Measurements from ENCODE around the gene CAMKMT.

Gene CAMKMT

DNA sequence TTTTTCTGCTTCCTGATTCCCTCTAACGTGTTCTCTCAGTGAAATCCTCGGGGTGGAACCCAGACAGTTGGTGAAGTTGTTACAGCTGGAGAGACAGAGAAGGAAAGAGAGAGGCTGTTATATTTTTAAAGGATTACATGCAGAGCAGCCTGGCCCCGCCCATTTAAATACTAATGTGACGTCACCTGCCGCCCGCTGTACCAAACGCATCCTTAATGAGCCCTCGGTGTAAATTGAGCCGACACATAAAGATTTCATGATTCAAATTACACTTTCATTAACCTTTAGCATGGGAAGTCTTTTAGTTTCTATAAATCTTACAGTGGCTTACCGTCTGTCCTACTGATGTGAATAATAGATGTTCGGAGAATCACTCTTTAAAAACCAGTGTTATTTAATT, 415.8 kb downstream of the CAMKMT start:
- Histone ChIP-seq H3K9me2 (ENCODE audit: low read depth, low read length) (no peaks in the 10 kb centered on the region), H3K79me2 (ENCODE audit: insufficient read depth, low read length) (no peaks in the 10 kb centered on the region), H3K9me3 (ENCODE audit: low read length) (no peaks in the 10 kb centered on the region; the same call in 1 of the 2 replicates), H3K4me3 (ENCODE audit: low read depth, low read length, poor library complexity, severe bottlenecking) (peak overlapping the region; percentile 36), H3K36me3 (ENCODE audit: insufficient read depth, low read length) (no peaks in the 10 kb centered on the region; the same call in 1 of the 2 replicates), H4K20me1 (ENCODE audit: insufficient read depth, low read length) (no peaks in the 10 kb centered on the region), H3K4me2 (ENCODE audit: low read length) (peak overlapping the region; percentile 70), H3K4me1 (ENCODE audit: insufficient read depth, low read length, severe bottlenecking) (peaks cover 20% of the 10 kb centered on the region), H3K27me3 (ENCODE audit: insufficient read depth, low read length) (no peaks in the 10 kb centered on the region), H3K9ac (ENCODE audit: low read length) (no peak overlapping the region; the same call in 1 of the 2 replicates), H3F3A (ENCODE audit: insufficient read depth, low read length) (no peaks in the 10 kb centered on the region), H2AFZ (ENCODE audit: low read length) (no peak overlapping the region), H3K27ac (ENCODE audit: low read depth, low read length, poor library complexity, severe bottlenecking) (peak overlapping the region; percentile 48)
- TF ChIP-seq, protein P1, sequence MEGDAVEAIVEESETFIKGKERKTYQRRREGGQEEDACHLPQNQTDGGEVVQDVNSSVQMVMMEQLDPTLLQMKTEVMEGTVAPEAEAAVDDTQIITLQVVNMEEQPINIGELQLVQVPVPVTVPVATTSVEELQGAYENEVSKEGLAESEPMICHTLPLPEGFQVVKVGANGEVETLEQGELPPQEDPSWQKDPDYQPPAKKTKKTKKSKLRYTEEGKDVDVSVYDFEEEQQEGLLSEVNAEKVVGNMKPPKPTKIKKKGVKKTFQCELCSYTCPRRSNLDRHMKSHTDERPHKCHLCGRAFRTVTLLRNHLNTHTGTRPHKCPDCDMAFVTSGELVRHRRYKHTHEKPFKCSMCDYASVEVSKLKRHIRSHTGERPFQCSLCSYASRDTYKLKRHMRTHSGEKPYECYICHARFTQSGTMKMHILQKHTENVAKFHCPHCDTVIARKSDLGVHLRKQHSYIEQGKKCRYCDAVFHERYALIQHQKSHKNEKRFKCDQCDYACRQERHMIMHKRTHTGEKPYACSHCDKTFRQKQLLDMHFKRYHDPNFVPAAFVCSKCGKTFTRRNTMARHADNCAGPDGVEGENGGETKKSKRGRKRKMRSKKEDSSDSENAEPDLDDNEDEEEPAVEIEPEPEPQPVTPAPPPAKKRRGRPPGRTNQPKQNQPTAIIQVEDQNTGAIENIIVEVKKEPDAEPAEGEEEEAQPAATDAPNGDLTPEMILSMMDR (IDR thresholded peaks at IDR 0.05; ENCODE audit: low read length), result no peak
- no peak for TF ChIP-seq EZH2 (IDR thresholded peaks at IDR 0.05; ENCODE audit: borderline replicate concordance, low read length)

DNA sequence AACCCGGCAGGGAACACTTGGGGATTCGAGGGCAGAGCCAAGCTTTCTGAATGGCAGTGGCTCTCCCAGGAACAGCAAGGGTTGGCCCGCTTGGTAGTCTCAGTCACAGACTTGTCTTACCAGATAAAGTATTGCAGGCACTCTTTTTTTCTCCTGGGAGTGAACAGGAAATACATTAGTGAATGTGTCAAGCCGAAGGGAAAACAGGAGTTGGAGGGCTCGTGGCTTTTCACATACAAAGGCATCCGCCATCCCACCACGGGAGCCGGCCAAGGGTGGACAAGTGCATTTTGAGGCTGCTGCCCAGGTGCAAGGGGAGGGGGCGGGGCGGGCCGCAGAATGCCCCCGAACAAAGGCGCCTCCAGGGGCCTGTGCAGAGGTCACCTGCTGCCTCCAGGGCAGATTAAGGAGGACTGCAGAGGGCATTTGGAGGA, 416.5 kb downstream of the CAMKMT start:
- Histone ChIP-seq H3K36me3 (ENCODE audit: insufficient read depth, low read length) (no peaks in the 10 kb centered on the region; the same call in 1 of the 2 replicates), H3K27me3 (ENCODE audit: insufficient read depth, low read length) (no peaks in the 10 kb centered on the region), H4K20me1 (ENCODE audit: insufficient read depth, low read length) (no peaks in the 10 kb centered on the region), H3K9me3 (ENCODE audit: low read length) (no peaks in the 10 kb centered on the region; the same call in 1 of the 2 replicates), H3K4me2 (ENCODE audit: low read length) (peak overlapping the region; percentile 70), H3K79me2 (ENCODE audit: insufficient read depth, low read length) (no peaks in the 10 kb centered on the region), H3F3A (ENCODE audit: insufficient read depth, low read length) (no peaks in the 10 kb centered on the region), H2AFZ (ENCODE audit: low read length) (no peak overlapping the region; the same call in 1 of the 2 replicates), H3K9ac (ENCODE audit: low read length) (peak overlapping the region; percentile 38), H3K4me1 (ENCODE audit: insufficient read depth, low read length, severe bottlenecking) (peaks cover 20% of the 10 kb centered on the region), H3K4me3 (ENCODE audit: low read depth, low read length, poor library complexity, severe bottlenecking) (peak overlapping the region; percentile 36), H3K9me2 (ENCODE audit: low read depth, low read length) (no peaks in the 10 kb centered on the region), H3K27ac (ENCODE audit: low read depth, low read length, poor library complexity, severe bottlenecking) (peak overlapping the region; percentile 48)
- no peak for TF ChIP-seq EZH2 (IDR thresholded peaks at IDR 0.05; ENCODE audit: borderline replicate concordance, low read length)
- TF ChIP-seq, protein P1 (IDR thresholded peaks at IDR 0.05; ENCODE audit: low read length), result no peak

DNA sequence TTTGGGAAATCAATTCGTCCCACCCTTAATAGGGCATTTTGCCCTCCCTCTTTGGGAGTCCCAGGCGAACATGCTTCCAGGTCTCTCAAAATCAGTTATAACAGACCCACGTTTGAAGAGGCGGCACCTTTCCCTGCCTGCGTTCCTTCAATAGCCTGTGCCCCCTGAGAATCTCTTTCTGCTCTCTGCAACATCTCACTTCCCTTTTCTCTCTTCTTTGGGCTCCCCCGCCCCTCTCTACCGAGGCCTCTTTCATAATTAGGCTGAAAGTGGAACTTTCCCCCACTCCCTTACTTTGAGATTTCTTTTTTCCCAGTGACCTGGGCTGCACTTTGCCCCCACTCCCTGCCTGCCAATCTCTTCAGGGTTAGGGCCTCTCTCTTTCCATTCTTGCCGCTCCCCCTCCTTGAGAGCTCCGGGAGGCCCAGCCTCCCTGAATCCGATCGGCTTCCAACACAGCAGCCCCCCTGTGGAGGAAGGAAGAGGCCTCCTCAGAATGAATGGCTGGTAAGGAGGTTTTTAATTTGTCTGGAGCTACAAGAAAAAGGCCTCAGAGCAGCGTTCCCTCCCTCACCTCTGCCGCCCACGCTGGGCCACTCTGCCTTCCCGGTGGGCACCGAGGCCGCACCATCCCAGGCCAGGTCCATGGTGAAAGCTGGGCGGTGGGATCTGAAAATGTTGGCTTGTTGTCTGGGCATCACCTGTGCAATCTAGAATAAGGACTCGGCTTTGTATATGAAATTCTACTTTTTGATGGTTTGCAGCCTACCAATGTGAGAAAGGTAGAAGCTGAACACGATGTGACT, 417.1 kb downstream of the CAMKMT start:
- Histone ChIP-seq H2AFZ (ENCODE audit: low read length) (no peak overlapping the region), H3K4me3 (ENCODE audit: low read depth, low read length, poor library complexity, severe bottlenecking) (peak overlapping the region; percentile 36)

More for the DNA sequence above, 417.1 kb downstream of the CAMKMT start:
- H3K79me2 ChIP-seq (ENCODE audit: insufficient read depth, low read length), result no peaks in the 10 kb centered on the region
- H3K27ac ChIP-seq (ENCODE audit: low read depth, low read length, poor library complexity, severe bottlenecking), result peak overlapping the region; percentile 48
- H3K9ac ChIP-seq (ENCODE audit: low read length), result peak overlapping the region; percentile 38
- no peaks in the 10 kb centered on the region for H3K9me2 ChIP-seq (ENCODE audit: low read depth, low read length)
- H3K9me3 ChIP-seq (ENCODE audit: low read length), result no peaks in the 10 kb centered on the region; the same call in 1 of the 2 replicates
- no peaks in the 10 kb centered on the region; the same call in 1 of the 2 replicates for H3K36me3 ChIP-seq (ENCODE audit: insufficient read depth, low read length)
- H3K4me2 ChIP-seq (ENCODE audit: low read length), result peak overlapping the region; percentile 70
- peaks cover 20% of the 10 kb centered on the region for H3K4me1 ChIP-seq (ENCODE audit: insufficient read depth, low read length, severe bottlenecking)
- no peaks in the 10 kb centered on the region for H3K27me3 ChIP-seq (ENCODE audit: insufficient read depth, low read length)
- H3F3A ChIP-seq (ENCODE audit: insufficient read depth, low read length), result no peaks in the 10 kb centered on the region
- no peaks in the 10 kb centered on the region for H4K20me1 ChIP-seq (ENCODE audit: insufficient read depth, low read length)
- TF ChIP-seq EZH2 (IDR thresholded peaks at IDR 0.05; ENCODE audit: borderline replicate concordance, low read length), result no peak
- TF ChIP-seq, protein P1 (IDR thresholded peaks at IDR 0.05; ENCODE audit: low read length), result no peak
